CD4-positive, alpha-beta T cell (primary cell): Measurements from ENCODE around the gene MAP3K21. TPM values are rescaled to one million over a fixed set of nuclear protein-coding genes. Genes with fewer than 3 reads are reported as not detected.

Experiments
- ATAC-seq: fragments of 200-7000 bp; cut with Tn5 transposase; one replicate; pipeline ENCODE4 v1.10.0; 2022; ENCODE audit warnings: mild to moderate bottlenecking; ENCODE audit not compliant: poor library complexity
- CTCF ChIA-PET: fragments of 350-600 bp; sonication (Branson Sonifier 250); formaldehyde crosslinking; loops from one replicate; lab custom pipeline; 2021; ENCODE audit warnings: antibody characterized with exemption, inconsistent platforms; lab: Charles Lee
- POLR2A ChIA-PET: fragments of 350-600 bp; sonication (Branson Sonifier 250); formaldehyde crosslinking; loops from one replicate; lab custom pipeline; 2021; ENCODE audit warnings: antibody characterized with exemption, inconsistent platforms; lab: Charles Lee
- DNase-seq, 14 experiments: peaks; one replicate each; pipeline ENCODE4 v3.0.0-alpha.2; 2013 to 2020; ENCODE audit warnings: mixed read lengths in 2 of 14
- H3K27ac ChIP-seq, 2 donors: one replicate each; pipeline versions ENCODE4 v1.5.1 to v1.7.0; 2013; ENCODE audit warnings: low read length in 2 of 2, low read depth in 1 of 2, mild to moderate bottlenecking in 1 of 2
- H3K27me3 ChIP-seq, 2 experiments: 1 replicate in 1 of 2; 2 replicates in 1 of 2; pipeline versions ENCODE4 v1.6.1 to v1.7.0; 2013; ENCODE audit warnings: low read length in 2 of 2, control low read depth in 1 of 2, mild to moderate bottlenecking in 1 of 2, moderate library complexity in 1 of 2; ENCODE audit not compliant: insufficient read depth in 2 of 2, control insufficient read depth in 1 of 2
- H3K36me3 ChIP-seq: one replicate; pipeline ENCODE4 v1.6.1; 2013; ENCODE audit warnings: low read length, control low read depth; ENCODE audit not compliant: insufficient read depth
- H3K4me1 ChIP-seq: one replicate; pipeline ENCODE4 v1.6.1; 2013; ENCODE audit warnings: low read length, control low read depth; ENCODE audit not compliant: insufficient read depth
- H3K4me3 ChIP-seq: one replicate; pipeline ENCODE4 v1.5.1; 2013; ENCODE audit warnings: mild to moderate bottlenecking, low read length, moderate library complexity
- H3K9me3 ChIP-seq, 2 experiments: 1 replicate in 1 of 2; 2 replicates in 1 of 2; pipeline versions ENCODE4 v1.6.1 to v1.7.0; 2013; ENCODE audit warnings: low read length in 2 of 2, mild to moderate bottlenecking in 2 of 2, control low read depth in 1 of 2, moderate library complexity in 1 of 2; ENCODE audit not compliant: control insufficient read depth in 1 of 2, insufficient read depth in 1 of 2
- H3K27ac Mint-ChIP-seq: one replicate; pipeline ENCODE4 v1.8.0; 2020; ENCODE audit warnings: mixed read lengths
- H3K27me3 Mint-ChIP-seq: one replicate; pipeline ENCODE4 v1.8.0; 2021; ENCODE audit warnings: mixed read lengths
- H3K36me3 Mint-ChIP-seq: one replicate; pipeline ENCODE4 v1.8.0; 2021; ENCODE audit warnings: low read depth, mixed read lengths
- H3K4me1 Mint-ChIP-seq: one replicate; pipeline ENCODE4 v1.8.0; 2021; ENCODE audit warnings: low read depth, mixed read lengths
- H3K4me3 Mint-ChIP-seq: one replicate; pipeline ENCODE4 v1.8.0; 2020; ENCODE audit warnings: mild to moderate bottlenecking, mixed read lengths
- H3K9me3 Mint-ChIP-seq: one replicate; pipeline ENCODE4 v1.8.0; 2020; ENCODE audit warnings: mixed read lengths
- intact Hi-C, 2 experiments: fragments of 100-400 bp; cut with DNase I in 1 of 2; cut with micrococcal nuclease in 1 of 2; formaldehyde crosslinking; loops; one replicate each; pipeline versions ENCODE4 v1.15.1 to v1.9.0; 2023 to 2025; cut with DNase I, micrococcal nuclease
- total RNA-seq, 174 experiments: library from RNA in 2 of 174; stranded (reverse) in 2 of 174; gene quantifications; one replicate each; pipeline ENCODE4 v1.2.3 and lab custom pipeline; 2021 to 2026
- TF ChIP-seq, protein P1 (sequence below): fragments of 200-600 bp; IDR thresholded peaks from one replicate; pipeline ENCODE4 v1.8.0; 2022; ENCODE audit warnings: antibody characterized with exemption, mild to moderate bottlenecking

MAP3K21 gene
- total RNA-seq, 2 experiments from 2014 or later, result 0.95 to 0.99 TPM

DNA sequence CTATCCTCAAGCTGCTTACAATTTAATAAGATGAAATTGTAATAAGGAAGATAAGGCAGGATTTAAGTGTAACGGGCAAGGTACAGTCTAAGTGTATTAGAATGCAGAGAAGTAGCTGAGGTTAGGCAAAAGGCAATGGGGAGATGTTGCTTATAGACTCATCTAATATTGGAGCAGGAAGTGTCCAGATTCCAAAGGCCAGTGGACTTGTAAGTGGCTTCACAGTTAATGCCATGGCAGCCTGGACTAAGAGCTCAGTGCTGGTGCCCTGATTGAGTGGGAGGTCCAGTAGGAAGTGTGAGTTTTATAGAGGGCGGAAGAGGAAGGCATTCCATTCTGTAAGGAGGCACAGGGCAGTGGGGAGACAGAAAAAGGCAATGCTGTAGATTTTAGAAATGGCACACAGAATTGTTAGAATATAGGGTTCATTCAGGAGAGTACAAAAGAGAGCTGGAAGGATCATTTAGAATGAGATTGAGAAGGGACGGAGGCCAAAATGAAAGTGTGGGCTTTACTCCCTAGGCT, 12.6 kb downstream of the MAP3K21 start:
- Mint-ChIP-seq H3K4me3 (no peak overlapping the region), H3K9me3 (no peaks in the 10 kb centered on the region), H3K36me3 (no peaks in the 10 kb centered on the region), H3K4me1 (no peaks in the 10 kb centered on the region), H3K27me3 (peaks cover 69% of the 10 kb centered on the region), H3K27ac (no peak overlapping the region)
- Histone ChIP-seq H3K4me3 (no peak overlapping the region), H3K27me3 (peaks cover 8 to 13% of the 10 kb centered on the region in 2 experiments), H3K9me3 (no peaks in the 10 kb centered on the region), H3K36me3 (no peaks in the 10 kb centered on the region), H3K4me1 (no peaks in the 10 kb centered on the region), H3K27ac (no peak overlapping the region)
- ChIA-PET POLR2A (no interaction called here), CTCF (no interaction called here)
- TF ChIP-seq, protein P1, sequence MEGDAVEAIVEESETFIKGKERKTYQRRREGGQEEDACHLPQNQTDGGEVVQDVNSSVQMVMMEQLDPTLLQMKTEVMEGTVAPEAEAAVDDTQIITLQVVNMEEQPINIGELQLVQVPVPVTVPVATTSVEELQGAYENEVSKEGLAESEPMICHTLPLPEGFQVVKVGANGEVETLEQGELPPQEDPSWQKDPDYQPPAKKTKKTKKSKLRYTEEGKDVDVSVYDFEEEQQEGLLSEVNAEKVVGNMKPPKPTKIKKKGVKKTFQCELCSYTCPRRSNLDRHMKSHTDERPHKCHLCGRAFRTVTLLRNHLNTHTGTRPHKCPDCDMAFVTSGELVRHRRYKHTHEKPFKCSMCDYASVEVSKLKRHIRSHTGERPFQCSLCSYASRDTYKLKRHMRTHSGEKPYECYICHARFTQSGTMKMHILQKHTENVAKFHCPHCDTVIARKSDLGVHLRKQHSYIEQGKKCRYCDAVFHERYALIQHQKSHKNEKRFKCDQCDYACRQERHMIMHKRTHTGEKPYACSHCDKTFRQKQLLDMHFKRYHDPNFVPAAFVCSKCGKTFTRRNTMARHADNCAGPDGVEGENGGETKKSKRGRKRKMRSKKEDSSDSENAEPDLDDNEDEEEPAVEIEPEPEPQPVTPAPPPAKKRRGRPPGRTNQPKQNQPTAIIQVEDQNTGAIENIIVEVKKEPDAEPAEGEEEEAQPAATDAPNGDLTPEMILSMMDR, result no peak
- DNase-seq (no peak), ATAC-seq (no peak)
- intact Hi-C loops, result no loop called here

DNA sequence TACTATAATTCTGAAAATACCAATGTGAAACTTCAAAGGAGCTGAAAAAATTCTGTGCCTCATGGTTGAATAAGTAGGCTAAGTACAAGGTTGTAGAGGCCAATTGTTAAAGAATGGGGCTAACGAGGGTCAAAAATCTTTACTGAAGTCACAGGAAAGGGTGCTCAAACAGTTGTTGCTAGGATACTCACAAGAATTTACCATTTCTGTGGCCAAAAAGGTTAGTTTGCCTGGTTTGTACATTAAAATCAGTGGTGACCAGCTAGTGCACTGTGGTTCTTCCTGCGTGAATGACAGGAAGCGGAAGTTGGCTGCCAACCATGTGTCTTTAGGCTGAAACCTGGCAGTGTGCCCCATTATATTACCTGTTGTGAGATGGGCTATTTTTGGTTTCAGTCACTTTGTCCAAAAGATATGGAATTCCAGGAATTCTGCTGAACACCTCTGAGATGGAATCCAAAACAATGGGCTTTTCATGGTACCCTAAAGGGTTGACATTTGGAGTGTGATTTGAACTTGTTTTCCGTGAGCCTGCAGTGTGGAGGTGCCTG, 13.5 kb downstream of the MAP3K21 start:
- no peaks in the 10 kb centered on the region for H3K9me3 ChIP-seq
- CTCF ChIA-PET, result no interaction called here

DNA sequence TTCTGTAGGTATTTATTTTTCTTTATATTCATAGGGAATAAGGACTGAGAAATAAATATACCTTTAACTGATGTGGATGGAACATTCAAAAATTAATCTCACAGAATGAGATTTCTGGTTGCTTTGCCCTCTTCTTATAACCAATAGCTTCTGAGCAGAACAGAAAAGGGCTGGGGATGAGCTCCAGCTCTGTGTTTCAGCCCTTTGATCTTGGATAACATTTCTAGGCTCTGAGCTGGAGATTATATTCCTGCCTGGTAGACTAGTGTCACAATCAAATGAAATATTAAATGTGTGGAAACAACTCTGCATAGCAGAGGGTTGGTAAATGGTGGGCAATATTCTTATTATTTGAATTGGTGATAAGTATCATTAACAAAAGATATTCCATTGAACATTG, 14.6 kb downstream of the MAP3K21 start:
- Histone ChIP-seq H3K27me3 (peaks cover 6 to 8% of the 10 kb centered on the region in 2 experiments), H3K9me3 (no peaks in the 10 kb centered on the region), H3K4me3 (no peak overlapping the region), H3K27ac (no peak overlapping the region), H3K4me1 (no peaks in the 10 kb centered on the region), H3K36me3 (no peaks in the 10 kb centered on the region)
- Mint-ChIP-seq H3K27me3 (peaks cover 61% of the 10 kb centered on the region), H3K9me3 (no peaks in the 10 kb centered on the region), H3K4me1 (no peaks in the 10 kb centered on the region), H3K27ac (no peak overlapping the region), H3K4me3 (no peak overlapping the region), H3K36me3 (no peaks in the 10 kb centered on the region)
- ChIA-PET CTCF (no interaction called here), POLR2A (no interaction called here)
- intact Hi-C loops, result no loop called here
- ATAC-seq (no peak), DNase-seq (no peak)
- TF ChIP-seq, protein P1, result no peak

More for the DNA sequence above, 13.5 kb downstream of the MAP3K21 start:
- H3K27me3 ChIP-seq, result peaks cover 6 to 8% of the 10 kb centered on the region in 2 experiments
- H3K36me3 Mint-ChIP-seq, result no peaks in the 10 kb centered on the region
- intact Hi-C loops, result no loop called here
- H3K4me3 Mint-ChIP-seq, result no peak overlapping the region
- ATAC-seq (no peak), DNase-seq (no peak)
- no peak overlapping the region for H3K27ac Mint-ChIP-seq
- no peaks in the 10 kb centered on the region for H3K9me3 Mint-ChIP-seq
- no peak overlapping the region for H3K4me3 ChIP-seq
- H3K4me1 ChIP-seq, result no peaks in the 10 kb centered on the region
- H3K27me3 Mint-ChIP-seq, result peaks cover 69% of the 10 kb centered on the region
- no peak overlapping the region for H3K27ac ChIP-seq
- TF ChIP-seq, protein P1, result no peak
- no peaks in the 10 kb centered on the region for H3K36me3 ChIP-seq
- POLR2A ChIA-PET, result no interaction called here
- H3K4me1 Mint-ChIP-seq, result no peaks in the 10 kb centered on the region
